Astrocyte (in vitro differentiated cells and primary cell): ENCODE data around the gene PAMR1.

ENCODE experiments used
- EZH2 ChIP-seq: IDR thresholded peaks from 2 replicates; pipeline ENCODE4 v1.6.1; 2012; ENCODE audit warnings: mild to moderate bottlenecking, low read length, inconsistent platforms; ENCODE audit not compliant: insufficient read depth
- TF ChIP-seq, protein P1 (sequence below): IDR thresholded peaks from 2 replicates; pipeline ENCODE4 v1.5.1; 2011; ENCODE audit warnings: low read depth, mild to moderate bottlenecking, inconsistent platforms, low read length, moderate library complexity; ENCODE audit not compliant: insufficient read depth

DNA sequence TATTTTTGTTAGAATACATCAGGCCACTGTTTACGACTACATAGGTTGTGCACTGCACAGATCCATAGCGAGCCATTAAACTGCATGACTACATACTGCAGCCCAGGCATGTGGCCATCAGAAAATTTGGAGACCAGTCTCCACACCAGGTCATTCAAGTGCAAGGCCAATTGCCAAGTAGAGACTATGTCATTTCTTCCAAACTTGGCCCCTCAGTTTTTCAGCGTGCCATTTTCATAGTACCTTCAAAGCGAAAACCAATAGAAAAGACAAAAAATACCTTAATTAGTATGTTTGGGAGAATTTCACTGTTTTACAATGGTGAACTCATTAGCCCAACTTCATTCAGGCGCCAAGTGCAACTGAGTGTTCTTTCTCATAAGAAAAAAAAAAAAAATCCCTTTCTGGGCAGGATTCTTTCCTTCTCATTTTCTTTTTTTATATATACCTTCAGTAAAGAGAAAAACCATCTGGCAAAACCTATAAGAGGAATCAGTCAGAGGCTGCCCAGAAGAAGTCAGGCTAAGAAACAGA, 30.4 kb downstream of the PAMR1 start:
- TF ChIP-seq, protein P1, sequence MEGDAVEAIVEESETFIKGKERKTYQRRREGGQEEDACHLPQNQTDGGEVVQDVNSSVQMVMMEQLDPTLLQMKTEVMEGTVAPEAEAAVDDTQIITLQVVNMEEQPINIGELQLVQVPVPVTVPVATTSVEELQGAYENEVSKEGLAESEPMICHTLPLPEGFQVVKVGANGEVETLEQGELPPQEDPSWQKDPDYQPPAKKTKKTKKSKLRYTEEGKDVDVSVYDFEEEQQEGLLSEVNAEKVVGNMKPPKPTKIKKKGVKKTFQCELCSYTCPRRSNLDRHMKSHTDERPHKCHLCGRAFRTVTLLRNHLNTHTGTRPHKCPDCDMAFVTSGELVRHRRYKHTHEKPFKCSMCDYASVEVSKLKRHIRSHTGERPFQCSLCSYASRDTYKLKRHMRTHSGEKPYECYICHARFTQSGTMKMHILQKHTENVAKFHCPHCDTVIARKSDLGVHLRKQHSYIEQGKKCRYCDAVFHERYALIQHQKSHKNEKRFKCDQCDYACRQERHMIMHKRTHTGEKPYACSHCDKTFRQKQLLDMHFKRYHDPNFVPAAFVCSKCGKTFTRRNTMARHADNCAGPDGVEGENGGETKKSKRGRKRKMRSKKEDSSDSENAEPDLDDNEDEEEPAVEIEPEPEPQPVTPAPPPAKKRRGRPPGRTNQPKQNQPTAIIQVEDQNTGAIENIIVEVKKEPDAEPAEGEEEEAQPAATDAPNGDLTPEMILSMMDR = no peak
- no peak for TF ChIP-seq EZH2
